Middle frontal gyrus (tissue), 1 donor: ENCODE measurements around the gene SYNJ2.

ENCODE experiments used
- DNase-seq: peaks from one replicate; pipeline ENCODE4 v3.0.0-alpha.2; 2015; ENCODE audit warnings: low spot score; ENCODE audit errors: extremely low spot score

The SYNJ2 gene

DNA sequence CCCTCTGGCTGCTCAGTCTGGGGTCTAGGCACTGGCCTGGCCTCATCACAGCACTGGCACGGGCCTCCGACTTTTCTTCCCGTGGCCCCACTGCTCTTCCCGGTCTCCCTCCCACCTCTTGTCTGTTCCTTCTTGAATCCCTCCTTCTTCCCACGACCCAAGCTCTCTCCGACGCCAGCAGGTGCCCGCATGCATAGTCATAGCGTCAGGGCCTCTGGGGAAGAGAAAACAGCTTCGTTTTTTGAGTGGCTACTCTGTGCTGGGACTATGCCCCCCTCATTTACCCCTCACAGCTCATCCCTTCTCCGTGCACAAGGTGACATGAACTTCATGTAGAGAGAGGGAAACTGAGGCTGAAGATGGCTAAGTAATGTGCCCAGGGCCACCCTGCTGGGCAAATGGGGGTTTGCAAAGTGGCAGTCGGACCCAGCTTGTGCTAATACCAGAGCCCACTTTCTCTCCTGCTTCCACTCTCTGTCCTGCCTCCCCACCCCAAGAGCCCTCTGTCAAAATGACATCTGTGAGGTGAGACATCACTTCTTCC lies 59.2 kb downstream of the SYNJ2 start:
- DNase-seq = no peak

DNA sequence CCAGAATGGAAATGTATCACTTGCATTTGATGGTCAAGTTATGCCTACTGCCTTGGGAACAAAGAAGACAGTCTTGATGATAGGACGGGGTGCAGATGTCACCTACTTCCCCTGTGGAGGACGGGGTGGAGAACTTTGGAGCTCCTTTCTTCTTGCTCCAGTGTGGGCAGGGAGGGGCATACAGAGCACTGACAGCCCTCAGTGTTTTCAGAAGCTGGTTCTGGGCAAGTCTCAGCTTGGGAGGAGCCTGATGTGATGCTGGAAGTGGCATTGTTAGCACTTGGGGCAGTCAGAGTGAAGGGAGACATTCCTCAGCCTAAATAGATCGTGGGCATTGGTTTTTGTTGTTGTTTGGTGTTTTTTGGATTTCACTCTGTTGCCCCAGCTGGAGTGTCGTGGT lies 59.7 kb downstream of the SYNJ2 start:
- DNase-seq = no peak

DNA sequence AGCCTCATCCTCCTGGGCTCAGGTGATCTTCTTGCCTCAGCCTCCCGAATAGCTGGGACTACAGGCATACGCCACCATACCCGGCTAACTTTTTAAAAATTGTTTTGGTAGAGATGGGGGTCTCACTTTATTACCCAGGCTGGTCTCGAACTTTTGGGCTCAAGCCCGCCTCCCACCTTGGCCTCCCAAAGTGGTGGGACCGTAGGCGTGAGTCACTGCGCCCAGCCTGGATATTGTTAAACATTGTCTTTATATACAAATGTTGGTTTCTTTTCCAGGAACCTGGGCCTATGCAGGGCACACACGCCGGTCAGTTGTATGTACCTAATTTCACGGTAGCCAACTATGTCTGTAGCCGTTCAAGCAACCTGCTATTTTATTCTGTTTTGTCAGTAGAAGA lies 60.1 kb downstream of the SYNJ2 start:
- DNase-seq = no peak

DNA sequence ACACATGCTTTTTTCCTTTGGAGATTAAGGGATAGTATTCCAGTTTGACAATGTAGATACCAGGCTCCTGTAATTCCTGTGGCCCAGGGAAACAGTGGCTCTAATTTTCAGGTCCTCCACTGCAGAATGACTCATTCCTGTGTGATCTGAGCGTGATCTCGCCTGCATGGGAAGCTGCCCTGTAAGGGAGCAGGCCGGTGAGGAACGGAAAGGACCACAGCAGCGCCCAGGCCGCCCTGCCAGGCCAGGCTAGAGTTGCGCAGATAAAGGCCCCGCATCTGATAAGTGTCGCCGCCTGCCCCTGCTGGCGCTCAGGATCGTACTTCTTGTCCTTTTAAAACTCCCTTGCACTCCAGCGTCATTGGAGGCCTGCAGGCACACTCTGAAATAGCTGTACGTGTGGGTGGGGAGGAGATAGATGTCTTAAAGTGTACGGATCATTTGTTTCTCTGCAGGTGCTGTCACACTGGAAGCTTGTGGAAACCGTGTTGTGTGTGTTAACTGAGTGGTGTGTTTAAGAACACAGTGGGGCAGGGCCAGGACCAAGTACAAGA lies 60.7 kb downstream of the SYNJ2 start:
- DNase-seq = no peak

DNA sequence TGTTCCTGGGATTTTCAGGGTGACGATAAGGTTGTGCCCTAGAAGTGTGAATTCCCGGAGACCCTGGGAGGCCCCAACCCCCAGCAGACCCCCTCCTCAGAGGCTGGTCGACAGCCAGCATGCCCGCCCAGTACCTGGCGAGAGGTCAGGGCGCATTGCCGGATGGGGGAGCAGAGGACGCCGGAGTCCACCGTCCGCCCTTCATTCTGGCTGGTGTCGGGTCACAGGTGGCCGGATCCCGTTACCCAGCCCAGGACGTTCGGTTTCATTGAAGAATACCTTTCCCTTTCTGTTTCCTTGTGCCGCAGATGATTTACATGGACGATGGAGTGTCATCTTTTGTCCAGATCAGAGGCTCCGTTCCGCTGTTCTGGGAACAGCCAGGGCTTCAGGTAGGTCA lies 61.3 kb downstream of the SYNJ2 start:
- no peak for DNase-seq

DNA sequence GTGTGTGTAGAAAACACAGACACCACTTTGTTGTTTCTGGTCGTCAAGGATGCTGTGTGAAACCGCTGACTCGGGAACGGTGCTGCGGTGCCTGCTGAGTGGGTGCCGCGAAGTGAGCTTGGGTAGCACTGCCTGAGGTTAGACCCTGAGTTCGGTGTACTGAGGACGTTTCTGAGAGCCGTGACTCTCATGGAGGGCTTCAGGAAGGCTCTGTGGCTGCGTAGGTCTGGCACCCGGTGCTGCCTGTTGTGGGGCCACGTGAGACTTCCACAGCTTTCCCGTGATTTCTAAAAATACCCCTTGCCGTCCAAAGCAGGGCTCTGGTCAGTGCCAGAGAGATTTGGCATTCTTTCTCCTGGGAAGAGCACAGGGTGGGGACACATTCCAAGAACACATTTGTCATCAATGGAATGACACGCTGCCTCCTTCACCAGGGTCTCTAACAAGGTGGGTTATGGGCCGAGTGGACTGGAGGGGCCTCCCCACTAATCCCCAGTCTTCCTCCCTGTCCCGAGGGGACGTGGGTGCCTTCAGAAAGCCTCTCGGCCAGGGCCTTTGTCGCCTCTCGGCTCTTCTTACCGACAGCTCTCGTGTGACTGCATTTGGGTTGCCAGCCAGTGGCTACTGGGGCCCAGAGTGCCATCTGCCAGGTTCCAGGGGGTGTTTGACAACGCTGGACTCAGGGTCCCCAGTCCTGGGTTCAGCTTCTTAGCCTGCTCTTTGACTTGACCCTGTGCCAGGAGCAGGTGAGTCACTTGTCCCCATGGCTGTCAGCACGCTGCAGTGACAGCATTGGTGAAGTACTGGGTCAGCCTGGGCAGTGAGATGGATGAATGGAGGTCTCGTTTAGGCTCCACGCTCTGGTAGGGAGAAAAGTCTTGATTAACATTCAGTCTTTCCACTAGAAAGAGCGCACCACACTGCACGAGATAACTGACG lies 62.2 kb downstream of the SYNJ2 start:
- no peak for DNase-seq

DNA sequence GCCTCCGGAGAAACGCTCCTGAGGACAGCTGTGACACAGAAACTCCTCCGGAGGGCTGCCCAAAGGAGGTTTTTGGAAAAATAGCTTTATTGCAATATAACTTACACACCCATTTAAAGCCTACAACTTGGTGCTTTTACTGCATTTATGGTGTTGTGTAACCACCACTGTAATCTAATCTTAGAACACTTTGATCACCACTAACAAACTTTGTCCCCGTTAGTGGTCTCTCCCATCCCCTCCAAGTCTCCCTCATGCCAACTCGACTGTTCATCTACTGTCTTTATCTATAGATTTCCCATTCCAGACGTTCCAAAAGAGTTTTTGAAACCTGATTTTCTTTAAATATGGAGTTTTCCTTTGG lies 62.8 kb downstream of the SYNJ2 start:
- DNase-seq = no peak

DNA sequence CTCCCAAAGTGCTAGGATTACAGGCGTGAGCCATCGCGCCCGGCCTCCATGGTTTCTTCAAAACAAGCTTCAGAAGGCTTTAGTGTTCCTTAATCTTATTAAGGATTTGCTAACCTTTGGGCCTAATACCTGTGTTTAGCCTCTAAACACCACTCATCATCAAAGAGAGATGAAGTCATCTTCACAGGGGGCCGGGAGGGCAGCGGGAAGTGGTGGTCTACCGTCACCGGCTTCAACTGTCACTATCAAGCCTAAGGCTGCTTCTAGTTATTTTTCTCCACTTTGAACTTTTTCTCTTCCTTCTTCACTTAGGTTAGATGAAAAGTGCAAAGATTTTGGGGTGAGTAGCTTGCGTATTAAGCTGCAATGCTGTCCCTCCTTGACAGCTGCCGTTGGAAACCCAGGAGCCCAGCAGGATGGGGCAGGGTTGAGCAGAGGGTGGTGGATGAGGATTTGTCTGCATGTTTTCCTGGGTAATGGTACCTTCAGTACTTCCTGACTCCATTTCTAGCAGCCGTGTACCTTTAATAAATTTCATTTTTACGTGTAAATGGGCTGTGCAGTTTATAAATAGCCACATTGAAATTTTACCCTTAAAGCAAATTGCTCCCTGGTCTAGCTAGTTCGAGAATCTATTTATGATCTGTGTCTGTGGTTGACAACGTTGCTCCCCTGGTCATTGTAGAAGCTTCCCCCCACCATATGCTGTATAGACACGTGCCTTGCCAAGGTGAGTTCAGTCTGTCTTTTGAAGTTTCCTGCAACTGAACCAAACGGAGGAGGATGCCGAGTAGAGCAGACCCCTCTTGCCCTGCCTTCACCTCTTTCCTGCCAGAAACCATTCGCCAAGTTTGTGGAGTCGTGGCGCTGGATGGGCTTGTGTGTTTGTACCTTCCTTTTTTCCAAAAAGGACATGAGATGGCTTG lies 64.8 kb downstream of the SYNJ2 start:
- no peak for DNase-seq

DNA sequence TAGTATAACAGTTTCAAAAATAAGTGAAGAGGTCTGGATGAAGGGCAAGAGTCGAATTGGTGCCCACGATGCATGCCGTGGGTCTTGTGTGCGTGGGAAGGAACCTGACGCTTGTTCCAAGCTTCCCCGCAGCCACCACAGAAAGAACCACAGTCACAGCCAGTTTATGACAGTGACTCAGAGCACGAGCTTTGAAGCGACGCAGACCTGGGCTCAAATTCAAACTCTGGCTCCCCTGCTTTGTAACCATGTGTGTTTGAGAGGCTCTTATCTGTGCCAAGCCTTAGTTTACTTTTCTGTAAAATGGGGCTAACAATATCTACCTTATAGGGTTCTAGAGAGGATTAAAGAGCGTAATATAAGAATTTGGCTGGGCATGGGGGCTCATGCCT lies 65.5 kb downstream of the SYNJ2 start:
- no peak for DNase-seq

DNA sequence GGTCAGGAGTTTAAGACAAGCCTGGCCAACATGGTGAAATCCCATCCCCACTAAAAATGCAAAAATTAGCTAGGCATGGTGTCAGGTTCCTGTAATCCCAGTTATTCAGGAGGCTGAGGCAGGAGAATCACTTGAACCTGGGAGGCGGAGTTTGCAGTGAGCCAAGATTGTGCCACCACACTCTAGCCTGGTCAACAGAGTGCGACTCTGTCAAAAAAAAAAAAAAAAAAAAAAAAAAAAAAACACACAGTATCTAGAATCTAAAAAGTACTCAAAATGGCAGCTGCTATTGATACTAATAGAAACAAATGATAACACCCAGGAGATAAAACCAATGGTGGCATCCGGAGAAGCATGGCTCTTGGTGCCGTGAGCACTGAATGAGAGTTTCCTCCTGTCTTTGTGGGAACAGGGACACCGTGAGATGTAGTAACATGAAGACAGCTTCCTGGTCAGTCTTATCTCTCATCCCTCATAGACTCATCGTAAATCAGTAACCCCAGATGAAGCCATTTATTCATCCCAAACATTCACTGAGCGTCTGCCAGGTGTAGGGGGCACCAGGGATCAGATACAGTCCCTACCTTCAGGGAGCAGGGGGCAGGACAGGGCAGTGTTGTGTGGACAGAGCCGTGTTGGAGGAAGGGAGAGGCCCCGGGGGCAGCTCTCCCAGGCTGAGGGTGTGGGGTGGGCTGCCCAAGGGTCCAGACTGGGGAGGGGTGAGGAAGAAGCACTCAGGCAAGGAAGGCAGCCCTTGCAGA lies 66.1 kb downstream of the SYNJ2 start:
- DNase-seq = no peak

DNA sequence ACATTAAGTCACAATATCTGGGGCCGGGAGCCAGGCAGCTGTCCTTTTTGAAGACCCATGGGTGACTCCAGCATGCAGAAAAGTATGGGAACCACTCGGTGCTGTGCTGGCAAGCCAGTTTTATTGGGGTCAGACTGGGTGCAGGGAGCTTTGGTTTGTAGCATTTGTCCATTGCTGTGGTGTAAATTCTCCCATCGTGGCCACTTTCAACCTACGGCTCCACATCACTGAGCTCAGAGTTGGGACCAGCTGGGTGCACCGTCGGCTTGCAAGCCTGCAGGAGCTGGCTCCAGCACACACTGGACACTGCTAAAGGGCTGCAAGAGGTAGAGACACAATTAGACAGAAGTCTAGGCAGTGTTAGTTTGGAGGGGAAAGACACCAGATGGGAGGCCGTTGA lies 66.9 kb downstream of the SYNJ2 start:
- DNase-seq = no peak

DNA sequence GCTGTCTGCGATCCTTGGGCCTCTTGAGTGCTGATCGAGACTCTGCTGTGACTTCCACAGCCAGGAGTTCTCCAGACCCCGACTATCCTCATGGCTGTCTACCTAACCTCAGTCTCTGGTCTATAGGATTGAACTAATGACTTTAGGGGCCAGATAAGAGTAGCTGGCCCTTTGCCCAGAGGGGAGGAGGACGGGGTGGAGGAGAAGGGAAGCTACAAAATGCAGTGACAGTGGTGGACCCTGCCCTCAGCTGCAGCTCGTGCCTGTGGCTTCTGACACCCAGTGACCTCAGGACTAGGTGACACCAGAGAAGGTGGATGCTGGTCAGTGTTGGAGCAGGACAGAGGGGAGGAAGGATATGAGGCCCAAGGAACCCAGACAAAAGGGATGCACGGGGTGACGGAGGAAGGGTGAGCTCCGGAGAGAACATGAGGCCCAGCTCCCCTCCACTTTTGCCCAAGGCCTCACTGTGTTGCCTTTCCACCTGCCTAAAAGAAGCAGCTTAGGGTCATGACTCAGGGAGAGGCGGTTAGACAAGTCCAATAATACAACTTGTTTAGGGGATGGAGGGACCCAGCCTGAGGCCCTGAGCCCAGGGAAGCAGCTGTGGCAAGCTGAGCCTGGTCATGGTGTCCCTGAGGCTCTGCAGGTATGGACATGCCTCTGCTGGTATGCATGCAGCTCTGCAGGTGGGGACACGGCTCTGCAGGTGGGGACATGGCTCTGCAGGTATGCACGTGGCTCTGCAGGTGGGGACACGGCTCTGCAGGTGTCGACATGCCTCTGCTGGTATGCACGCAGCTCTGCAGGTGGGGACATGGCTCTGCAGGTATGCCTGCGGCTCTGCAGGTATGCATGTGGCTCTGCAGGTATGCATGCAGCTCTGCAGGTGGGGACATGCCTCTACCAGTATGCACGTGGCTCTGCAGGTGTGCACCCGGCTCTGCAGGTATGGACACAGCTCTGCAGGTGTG lies 67.7 kb downstream of the SYNJ2 start:
- DNase-seq = no peak

DNA sequence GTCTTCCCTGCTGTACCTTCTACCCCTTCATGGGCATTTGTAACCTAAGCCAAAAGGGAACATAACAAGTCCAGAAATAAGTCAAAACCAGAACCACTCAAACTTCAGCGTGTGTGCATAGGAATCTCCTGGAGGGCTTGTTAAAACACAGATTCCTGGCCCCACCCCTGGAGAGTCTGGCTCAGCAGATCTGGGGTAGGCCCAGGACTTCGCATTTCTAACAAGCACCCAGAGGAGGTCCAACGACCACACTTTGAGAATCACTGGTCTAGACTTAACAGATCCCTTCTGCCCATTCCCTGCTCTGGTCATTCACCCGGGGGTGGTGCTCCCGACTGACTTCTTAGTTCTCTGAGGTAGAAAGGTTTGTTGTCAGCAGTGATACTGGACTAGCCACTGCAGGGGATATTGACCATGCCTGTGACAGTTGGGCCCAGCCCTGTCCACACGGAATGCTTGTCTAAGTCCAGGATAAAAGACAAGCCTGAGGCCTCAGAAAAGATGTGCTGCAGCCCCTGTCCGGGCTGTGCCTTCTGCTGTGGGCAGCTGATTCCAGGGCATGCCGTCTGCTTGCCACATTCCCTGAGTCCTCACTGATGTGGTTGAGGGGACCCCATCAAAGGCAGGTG lies 68.6 kb downstream of the SYNJ2 start:
- DNase-seq = no peak

DNA sequence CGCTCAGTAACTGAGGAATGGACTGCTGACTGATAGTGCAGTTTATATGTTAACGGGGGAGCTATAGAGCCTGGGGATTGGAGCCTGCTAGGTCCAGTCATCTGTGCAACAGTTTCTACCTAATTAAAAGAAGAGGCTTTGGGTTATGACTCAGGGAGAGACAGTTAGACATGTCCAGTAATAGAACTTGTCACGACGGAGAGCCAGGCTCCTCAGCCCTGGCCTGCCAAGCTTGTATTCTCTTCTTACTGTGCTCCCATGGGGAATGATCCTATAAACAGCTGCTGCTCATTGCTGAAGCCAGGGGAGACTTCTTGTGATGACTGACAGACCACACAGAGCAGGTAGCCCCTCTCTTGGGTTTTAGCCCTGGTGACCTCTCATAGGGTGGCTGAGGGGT lies 69.3 kb downstream of the SYNJ2 start:
- DNase-seq = no peak

DNA sequence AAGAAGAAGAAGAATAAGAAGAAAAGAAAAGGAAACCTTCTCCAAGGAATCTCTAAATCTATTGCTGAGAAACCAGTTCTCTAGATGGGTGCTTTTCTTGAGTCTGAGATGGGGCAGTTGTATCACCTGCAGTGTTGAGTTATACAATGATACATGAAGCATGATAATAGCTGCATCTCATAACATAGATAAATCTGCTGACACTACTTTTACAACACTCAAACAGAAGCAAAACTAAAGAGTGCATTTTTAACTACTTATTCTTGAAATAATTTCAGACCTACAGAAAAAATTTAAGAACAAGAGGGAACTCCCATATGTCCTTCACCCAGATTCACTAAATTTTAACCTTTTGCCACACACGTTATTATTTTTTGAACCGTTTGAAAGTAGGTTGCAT lies 70.3 kb downstream of the SYNJ2 start:
- no peak for DNase-seq

DNA sequence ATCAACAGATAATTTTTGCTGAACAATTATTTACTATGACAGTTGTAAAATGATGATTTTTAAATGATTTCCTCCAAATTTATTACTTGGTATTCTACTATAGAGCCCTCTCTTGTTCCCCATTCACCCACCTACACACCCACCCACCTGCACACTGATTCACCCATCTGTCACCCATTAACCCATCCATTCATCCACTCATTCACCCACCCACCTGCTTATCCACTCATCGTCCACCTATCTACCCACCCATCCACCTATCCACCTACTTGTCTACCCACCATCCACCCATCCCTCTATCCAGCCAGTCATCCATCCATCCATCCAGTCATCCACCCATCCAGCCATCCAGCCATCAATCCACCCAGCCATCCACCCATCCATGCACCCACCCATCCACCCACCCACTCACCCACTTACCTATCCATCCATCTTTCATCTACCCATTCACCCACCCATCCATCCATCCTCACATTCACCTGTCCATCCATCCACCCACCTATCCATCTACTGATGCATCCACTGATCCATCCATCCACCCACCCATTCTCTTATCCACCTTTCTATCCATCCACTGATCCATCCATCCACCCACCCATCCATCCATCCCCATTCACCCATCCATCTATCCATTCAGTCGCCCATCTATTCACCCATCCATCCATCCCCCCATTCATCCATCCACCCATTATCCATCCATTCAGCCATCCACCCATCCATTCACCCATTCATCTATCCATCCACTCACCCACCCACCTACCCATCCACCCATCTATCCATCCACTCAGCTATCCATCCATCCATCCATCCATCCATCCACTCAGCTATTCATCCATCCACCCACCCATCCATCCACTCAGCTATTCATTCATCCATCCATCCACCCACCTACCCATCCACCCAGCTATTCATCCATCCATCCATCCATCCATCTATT lies 72.0 kb downstream of the SYNJ2 start:
- DNase-seq = no peak

DNA sequence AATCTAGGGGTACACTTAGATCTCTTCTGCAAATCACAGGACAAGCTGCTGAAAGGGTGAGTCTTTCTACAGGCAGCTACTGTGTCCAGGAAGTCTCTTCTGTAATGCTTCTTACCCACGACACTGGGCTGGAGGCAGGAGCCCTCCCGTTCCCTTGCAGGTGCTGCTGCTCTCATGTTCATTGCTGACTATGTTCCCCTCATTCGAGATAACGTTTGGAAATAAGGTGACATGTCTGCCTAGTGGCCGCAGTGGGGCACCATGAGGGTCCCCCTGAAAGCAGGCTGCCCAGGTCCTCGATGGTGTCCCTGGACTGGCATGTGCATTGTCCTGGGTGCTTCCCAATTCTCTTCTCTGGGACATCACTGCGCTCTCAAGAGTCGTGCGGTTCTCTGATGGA lies 74.7 kb downstream of the SYNJ2 start:
- no peak for DNase-seq

DNA sequence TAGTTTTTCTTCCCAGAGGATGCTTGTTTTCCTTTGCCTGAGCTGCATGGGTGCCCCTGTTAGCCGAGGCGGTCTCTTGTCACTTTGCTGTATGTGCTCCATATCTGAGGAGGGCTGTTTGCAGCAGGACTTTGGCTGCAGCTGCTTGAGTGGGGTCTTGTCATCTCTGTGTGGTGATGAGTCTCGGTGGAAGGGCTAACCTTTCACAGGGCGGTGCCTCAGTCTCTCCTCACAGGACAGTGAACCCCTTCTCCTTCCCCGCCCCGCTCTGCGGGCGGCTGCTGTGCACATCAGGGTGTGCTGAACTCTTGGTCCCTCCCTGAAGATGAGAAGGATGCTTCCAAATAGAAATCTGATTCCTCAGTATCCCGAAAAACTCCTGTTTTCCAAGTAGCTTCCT lies 75.1 kb downstream of the SYNJ2 start:
- DNase-seq = no peak
